ENCODE results near the gene IGF1R.

DNA sequence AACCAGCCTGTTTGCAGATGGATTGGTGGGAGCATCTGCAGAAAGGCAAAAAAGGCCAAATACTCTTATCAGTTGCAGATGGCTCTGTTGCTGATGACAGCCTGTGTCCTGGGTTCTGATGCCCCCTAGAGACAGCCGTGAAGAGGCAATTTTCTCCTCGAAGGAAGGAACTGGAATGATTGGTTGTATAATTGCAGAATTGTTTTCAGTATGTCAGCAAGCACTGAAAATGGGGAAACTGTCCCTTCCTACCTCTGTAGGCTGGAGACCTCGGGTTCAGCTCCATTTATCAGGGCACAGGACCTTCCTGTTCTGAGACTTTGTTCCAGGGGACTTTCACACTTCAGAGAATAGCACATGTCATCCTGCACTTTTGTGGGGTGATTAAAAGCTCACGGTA, 256.2 kb downstream of the IGF1R start:
- TF ChIP-seq, protein P1, sequence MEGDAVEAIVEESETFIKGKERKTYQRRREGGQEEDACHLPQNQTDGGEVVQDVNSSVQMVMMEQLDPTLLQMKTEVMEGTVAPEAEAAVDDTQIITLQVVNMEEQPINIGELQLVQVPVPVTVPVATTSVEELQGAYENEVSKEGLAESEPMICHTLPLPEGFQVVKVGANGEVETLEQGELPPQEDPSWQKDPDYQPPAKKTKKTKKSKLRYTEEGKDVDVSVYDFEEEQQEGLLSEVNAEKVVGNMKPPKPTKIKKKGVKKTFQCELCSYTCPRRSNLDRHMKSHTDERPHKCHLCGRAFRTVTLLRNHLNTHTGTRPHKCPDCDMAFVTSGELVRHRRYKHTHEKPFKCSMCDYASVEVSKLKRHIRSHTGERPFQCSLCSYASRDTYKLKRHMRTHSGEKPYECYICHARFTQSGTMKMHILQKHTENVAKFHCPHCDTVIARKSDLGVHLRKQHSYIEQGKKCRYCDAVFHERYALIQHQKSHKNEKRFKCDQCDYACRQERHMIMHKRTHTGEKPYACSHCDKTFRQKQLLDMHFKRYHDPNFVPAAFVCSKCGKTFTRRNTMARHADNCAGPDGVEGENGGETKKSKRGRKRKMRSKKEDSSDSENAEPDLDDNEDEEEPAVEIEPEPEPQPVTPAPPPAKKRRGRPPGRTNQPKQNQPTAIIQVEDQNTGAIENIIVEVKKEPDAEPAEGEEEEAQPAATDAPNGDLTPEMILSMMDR (conservative IDR thresholded peaks at IDR 0.05 in 1 of 2, IDR thresholded peaks at IDR 0.05 in 1 of 2; ENCODE audit: extremely low read depth in 1 of 2, insufficient read depth in 1 of 2, low read depth in 1 of 2, low read length in 2 of 2) = peak; percentile 67 to 84
- TF ChIP-seq EZH2 (IDR thresholded peaks at IDR 0.05; ENCODE audit: borderline replicate concordance, low read length) = no peak

All from mammary epithelial cell (primary cell).